ENCODE measurements around the gene LCMT1. TPM values are rescaled to one million over a fixed set of nuclear protein-coding genes. Genes with fewer than 3 reads are reported as not detected.
"Not testable (repeated sequence)": the region's sequence is repeated elsewhere in the genome, so short reads cannot be mapped to it uniquely, and the experiment has no call there.

LCMT1 gene
- total RNA-seq, 2 donors from 2014 or later, result 33.9 to 43.0 TPM

- Mint-ChIP-seq H3K4me3 (no peak overlapping the region), H3K36me3 (ENCODE audit: low read depth) (peaks cover 45% of the 10 kb centered on the region), H3K9me3 (no peaks in the 10 kb centered on the region), H3K27ac (peak overlapping the region; percentile 25), H3K27me3 (no peaks in the 10 kb centered on the region), H3K4me1 (no peaks in the 10 kb centered on the region)
- no peak for ATAC-seq (replicated peaks)
These were observed 37.1 kb downstream of the LCMT1 start for GRCh38 chr16:25148568-25149215.

GRCh38 chr16:25151996-25152395 is 40.5 kb downstream of the LCMT1 start:
- H3K4me3 Mint-ChIP-seq, result no peak overlapping the region
- H3K9me3 Mint-ChIP-seq, result no peaks in the 10 kb centered on the region
- H3K27ac Mint-ChIP-seq, result no peak overlapping the region
- no peaks in the 10 kb centered on the region for H3K27me3 Mint-ChIP-seq
- peaks cover 7% of the 10 kb centered on the region for H3K4me1 Mint-ChIP-seq
- ATAC-seq (replicated peaks), result no peak
- H3K36me3 Mint-ChIP-seq (ENCODE audit: low read depth), result peaks cover 60% of the 10 kb centered on the region

DNA sequence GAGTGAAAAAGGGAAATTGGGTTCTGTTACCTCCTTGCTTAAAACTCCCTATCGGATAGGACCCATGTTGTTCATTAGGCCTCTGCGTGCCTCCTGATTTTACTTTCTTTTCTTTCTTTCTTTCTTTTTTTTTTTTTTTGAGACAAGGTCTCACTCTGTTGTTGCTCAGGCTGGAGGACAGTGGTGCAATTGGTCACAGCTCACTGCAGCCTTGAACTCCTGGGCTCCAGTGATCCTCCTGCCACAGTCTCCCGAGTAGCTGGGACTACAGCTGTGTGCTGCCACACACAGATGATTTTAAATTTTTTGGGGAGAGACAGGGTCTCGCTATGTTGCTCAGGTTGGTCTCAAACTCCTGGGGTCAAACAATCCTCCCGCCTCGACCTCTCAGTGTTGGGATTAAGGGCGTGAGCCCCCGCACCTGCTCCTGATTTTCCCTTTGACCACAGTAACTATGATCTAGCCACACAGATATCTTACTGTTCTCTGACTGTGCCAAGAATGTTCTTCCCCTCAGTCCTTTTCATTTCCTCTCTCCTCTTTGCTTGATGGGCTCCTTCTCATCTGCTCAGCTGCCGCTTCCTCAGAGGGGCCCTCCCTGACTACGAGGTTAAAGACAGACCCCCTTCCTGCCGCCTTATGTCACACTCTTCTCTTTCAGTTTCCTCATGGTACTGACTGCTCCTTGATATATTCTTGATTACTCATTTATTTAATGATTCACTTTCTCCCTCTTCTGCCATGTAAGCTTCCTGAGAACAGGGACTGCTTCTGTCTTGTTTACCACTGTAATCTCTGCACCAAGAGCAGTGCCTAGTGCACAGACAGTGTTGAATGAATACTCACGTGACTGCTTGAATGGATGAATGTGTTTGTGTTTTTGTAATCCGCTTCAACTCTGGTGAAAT is 44.3 kb downstream of the LCMT1 start:
- Mint-ChIP-seq H3K4me3 (peak overlapping the region; percentile 0), H3K4me1 (peaks cover 7% of the 10 kb centered on the region), H3K27me3 (no peaks in the 10 kb centered on the region), H3K27ac (peak overlapping the region; percentile 68), H3K9me3 (no peaks in the 10 kb centered on the region), H3K36me3 (ENCODE audit: low read depth) (peaks cover 86% of the 10 kb centered on the region)
- peak; percentile 96 for ATAC-seq (replicated peaks)

DNA sequence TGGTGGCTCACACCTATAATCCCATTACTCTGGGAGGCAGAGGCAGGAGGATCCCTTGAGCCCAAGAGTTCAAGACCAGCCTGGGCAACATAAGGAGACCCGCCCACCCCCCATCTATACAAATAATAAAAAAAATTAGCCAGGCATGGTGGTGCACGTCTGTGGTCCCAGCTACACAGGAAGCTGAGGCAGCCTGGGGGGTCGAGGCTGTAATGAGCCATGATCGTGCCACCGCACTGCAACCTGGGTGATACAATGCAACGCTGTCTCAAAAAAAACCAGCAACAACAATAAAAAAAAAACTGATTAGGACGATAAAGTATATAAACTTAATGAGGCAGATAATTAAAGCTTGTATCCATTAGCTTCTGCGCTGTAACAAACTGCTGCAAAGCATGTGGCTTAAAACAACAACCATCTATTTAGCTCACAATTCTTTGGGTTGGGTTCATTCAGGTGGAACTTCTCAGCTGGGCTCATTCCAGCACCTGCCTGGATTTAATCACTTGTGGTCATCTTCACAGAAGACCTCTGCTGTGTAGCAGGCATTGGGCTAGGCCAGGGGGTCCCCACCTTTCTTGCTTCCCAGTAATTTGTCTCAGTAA is 45.8 kb downstream of the LCMT1 start:
- H3K27ac Mint-ChIP-seq, result no peak overlapping the region
- H3K27me3 Mint-ChIP-seq, result no peaks in the 10 kb centered on the region
- peaks cover 86% of the 10 kb centered on the region for H3K36me3 Mint-ChIP-seq (ENCODE audit: low read depth)
- H3K4me3 Mint-ChIP-seq, result no peak overlapping the region
- H3K9me3 Mint-ChIP-seq, result no peaks in the 10 kb centered on the region
- no peak for ATAC-seq (replicated peaks)
- H3K4me1 Mint-ChIP-seq, result peaks cover 7% of the 10 kb centered on the region

- Mint-ChIP-seq H3K4me3 (no peak overlapping the region), H3K36me3 (ENCODE audit: low read depth) (peaks cover 86% of the 10 kb centered on the region), H3K9me3 (no peaks in the 10 kb centered on the region), H3K27ac (peak overlapping the region; percentile 2), H3K27me3 (no peaks in the 10 kb centered on the region), H3K4me1 (peaks cover 7% of the 10 kb centered on the region)
- no peak for ATAC-seq (replicated peaks)
These were observed 46.9 kb downstream of the LCMT1 start for GRCh38 chr16:25158401-25158800.

DNA sequence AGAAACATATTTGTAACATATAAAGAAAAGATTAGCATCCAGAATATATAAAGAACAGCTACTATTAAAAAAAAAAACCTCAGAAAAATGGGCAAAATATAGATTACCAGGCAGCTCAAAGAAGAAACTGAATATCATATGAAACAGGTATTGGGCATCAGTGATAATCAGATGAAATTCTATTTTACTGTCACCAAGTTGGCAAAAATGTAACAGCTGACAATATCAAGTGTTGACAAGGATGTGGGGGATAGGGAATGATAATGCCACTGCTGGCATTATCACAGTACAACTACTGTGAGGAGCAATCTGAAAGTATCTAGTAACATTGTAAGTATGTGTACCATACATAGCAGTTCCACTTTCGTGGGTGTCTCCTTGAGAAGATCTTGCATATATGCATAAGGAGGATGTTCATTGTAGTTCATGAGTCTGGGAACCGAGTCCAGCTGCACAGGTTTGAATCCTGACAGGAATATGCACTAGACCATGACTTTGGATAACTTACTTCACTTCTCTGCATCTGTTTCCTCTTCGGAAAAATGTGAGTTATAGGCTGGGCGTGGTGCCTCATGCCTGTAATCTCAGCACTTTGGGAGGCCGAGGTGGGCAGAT is 50.3 kb downstream of the LCMT1 start:
- Mint-ChIP-seq H3K27ac (no peak overlapping the region), H3K9me3 (no peaks in the 10 kb centered on the region), H3K4me1 (no peaks in the 10 kb centered on the region), H3K27me3 (no peaks in the 10 kb centered on the region), H3K36me3 (ENCODE audit: low read depth) (peaks cover 94% of the 10 kb centered on the region), H3K4me3 (no peak overlapping the region)
- no peak for ATAC-seq (replicated peaks)

DNA sequence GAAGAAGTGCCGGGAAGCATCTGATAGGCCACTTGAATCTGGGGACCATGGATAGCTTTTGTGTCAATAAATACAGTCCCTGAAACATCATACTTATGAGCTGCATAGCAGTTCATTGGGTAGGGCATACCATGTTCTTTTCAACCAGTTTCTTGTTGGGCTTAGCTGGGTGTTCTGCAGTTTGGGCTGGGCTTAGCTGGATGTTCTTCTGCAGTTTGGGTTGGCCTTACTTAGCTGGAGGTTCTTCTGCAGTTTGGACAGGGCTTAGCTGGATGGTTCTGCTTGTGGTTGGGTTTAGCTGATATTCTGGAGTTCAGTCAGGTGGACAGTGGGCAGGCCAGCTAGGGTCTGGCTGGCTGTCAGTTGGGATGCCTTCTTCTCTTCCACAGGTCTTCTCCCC is 52.1 kb downstream of the LCMT1 start:
- Mint-ChIP-seq H3K27ac (no peak overlapping the region), H3K4me1 (no peaks in the 10 kb centered on the region), H3K4me3 (no peak overlapping the region), H3K36me3 (ENCODE audit: low read depth) (peaks cover 94% of the 10 kb centered on the region), H3K27me3 (no peaks in the 10 kb centered on the region), H3K9me3 (no peaks in the 10 kb centered on the region)
- no peak for ATAC-seq (replicated peaks)

DNA sequence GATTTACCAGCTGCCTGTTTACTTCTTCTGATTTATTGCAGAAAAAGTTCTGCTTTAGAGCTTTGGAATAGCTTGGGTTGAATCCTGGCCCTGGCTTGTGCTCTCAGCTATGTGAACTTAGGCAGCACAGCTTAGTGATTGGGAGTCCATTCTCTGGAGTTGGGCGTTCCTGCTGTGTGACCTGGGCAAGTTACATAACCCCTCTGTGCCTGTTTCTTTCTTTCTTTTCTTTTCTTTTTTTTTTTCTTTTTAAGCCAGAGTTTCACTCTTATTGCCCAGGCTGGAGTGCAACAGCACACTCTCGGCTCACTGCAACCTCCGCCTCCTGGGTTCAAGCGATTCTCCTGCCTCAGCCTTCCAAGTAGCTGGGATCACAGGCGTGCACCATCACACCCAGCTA is 53.7 kb downstream of the LCMT1 start:
- no peaks in the 10 kb centered on the region for H3K4me1 Mint-ChIP-seq
- no peaks in the 10 kb centered on the region for H3K27me3 Mint-ChIP-seq
- peaks cover 96% of the 10 kb centered on the region for H3K36me3 Mint-ChIP-seq (ENCODE audit: low read depth)
- no peak for ATAC-seq (replicated peaks)
- H3K4me3 Mint-ChIP-seq, result no peak overlapping the region
- no peak overlapping the region for H3K27ac Mint-ChIP-seq
- H3K9me3 Mint-ChIP-seq, result no peaks in the 10 kb centered on the region

DNA sequence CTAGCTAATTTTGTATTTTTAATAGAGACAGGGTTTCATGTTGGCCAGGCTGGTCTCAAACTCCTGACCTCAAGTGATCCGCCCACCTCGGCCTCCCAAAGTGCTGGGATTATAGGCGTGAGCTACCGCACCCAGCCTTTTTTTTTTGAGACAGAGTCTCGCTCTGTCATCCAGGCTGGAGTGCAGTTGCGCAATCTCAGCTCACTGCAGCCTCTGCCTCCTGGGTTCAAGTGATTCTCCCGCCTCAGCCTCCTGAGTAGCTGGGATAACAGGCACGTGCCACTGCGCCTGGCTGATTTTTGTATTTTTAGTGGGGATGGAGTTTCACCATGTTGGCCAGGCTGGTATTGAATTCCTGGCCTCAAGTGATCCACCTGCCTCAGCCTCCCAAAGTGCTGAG is 56.4 kb downstream of the LCMT1 start:
- not testable (repeated sequence) for H3K9me3 Mint-ChIP-seq; H3K4me1 Mint-ChIP-seq; H3K27ac Mint-ChIP-seq; H3K27me3 Mint-ChIP-seq; ATAC-seq (replicated peaks); H3K4me3 Mint-ChIP-seq
- H3K36me3 Mint-ChIP-seq (ENCODE audit: low read depth), result peaks cover 96% of the 10 kb centered on the region

DNA sequence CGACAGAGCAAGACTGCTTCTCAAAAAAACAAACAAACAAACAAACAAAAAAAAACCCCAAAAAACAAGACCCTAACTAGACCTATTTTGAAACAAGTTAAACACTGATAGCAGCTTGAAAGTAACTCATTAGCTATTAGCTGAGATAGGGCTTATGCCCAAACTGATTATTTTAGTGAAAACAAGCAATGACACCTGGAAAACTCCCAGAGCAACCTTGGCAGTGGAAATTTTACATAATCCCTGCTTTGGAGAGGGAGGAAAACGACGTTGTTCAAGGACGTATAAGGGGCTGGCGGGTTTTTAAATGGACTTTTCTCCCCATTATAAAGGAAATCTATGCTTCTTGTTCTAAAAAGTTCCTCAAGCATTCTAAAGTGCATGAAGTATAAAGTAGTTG is 59.8 kb downstream of the LCMT1 start:
- H3K9me3 Mint-ChIP-seq, result no peaks in the 10 kb centered on the region
- H3K4me1 Mint-ChIP-seq, result no peaks in the 10 kb centered on the region
- no peak overlapping the region for H3K27ac Mint-ChIP-seq
- H3K4me3 Mint-ChIP-seq, result no peak overlapping the region
- H3K36me3 Mint-ChIP-seq (ENCODE audit: low read depth), result peaks cover 92% of the 10 kb centered on the region
- H3K27me3 Mint-ChIP-seq, result no peaks in the 10 kb centered on the region
- ATAC-seq (replicated peaks), result no peak

GRCh38 chr16:25172831-25173230 is 61.3 kb downstream of the LCMT1 start:
- Mint-ChIP-seq H3K4me3 (no peak overlapping the region), H3K27ac (peak overlapping the region; percentile 1), H3K27me3 (no peaks in the 10 kb centered on the region), H3K36me3 (ENCODE audit: low read depth) (peaks cover 88% of the 10 kb centered on the region), H3K4me1 (no peaks in the 10 kb centered on the region), H3K9me3 (no peaks in the 10 kb centered on the region)
- no peak for ATAC-seq (replicated peaks)

GRCh38 chr16:25174285-25174684 is 62.7 kb downstream of the LCMT1 start:
- no peaks in the 10 kb centered on the region for H3K9me3 Mint-ChIP-seq
- no peak for ATAC-seq (replicated peaks)
- no peak overlapping the region for H3K27ac Mint-ChIP-seq
- no peaks in the 10 kb centered on the region for H3K4me1 Mint-ChIP-seq
- peaks cover 88% of the 10 kb centered on the region for H3K36me3 Mint-ChIP-seq (ENCODE audit: low read depth)
- H3K4me3 Mint-ChIP-seq, result no peak overlapping the region
- H3K27me3 Mint-ChIP-seq, result no peaks in the 10 kb centered on the region

- H3K4me3 Mint-ChIP-seq, result no peak overlapping the region
- no peaks in the 10 kb centered on the region for H3K9me3 Mint-ChIP-seq
- H3K27ac Mint-ChIP-seq, result no peak overlapping the region
- H3K4me1 Mint-ChIP-seq, result no peaks in the 10 kb centered on the region
- H3K36me3 Mint-ChIP-seq (ENCODE audit: low read depth), result peaks cover 75% of the 10 kb centered on the region
- H3K27me3 Mint-ChIP-seq, result no peaks in the 10 kb centered on the region
- no peak for ATAC-seq (replicated peaks)
These were observed 64.6 kb downstream of the LCMT1 start for GRCh38 chr16:25176136-25176535.

DNA sequence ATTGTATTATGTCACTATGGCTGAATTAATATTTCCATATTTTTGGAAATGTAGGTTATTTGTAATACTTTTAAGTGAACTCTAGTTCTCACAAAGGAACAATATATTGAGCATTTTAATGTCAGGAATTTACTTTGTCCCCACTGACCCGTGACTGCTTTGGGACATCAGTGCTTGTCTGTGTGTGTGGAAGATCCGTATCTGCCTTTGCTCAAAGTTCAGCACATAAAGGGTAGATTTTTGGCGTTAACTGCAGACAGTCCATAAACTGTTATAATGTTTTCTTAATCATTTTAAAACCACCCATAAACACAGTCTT is 65.9 kb downstream of the LCMT1 start:
- H3K9me3 Mint-ChIP-seq, result no peaks in the 10 kb centered on the region
- H3K27ac Mint-ChIP-seq, result no peak overlapping the region
- ATAC-seq (replicated peaks), result no peak
- H3K4me1 Mint-ChIP-seq, result no peaks in the 10 kb centered on the region
- peaks cover 62% of the 10 kb centered on the region for H3K36me3 Mint-ChIP-seq (ENCODE audit: low read depth)
- no peak overlapping the region for H3K4me3 Mint-ChIP-seq
- no peaks in the 10 kb centered on the region for H3K27me3 Mint-ChIP-seq

Measured in activated T-helper 17 cell treated with anti-CD3 and anti-CD28 coated beads, Interleukin-2, amount 50 U/mL, for 72 hours (primary cell).